ENCODE results near the gene DHRS12.

DHRS12 gene

DNA sequence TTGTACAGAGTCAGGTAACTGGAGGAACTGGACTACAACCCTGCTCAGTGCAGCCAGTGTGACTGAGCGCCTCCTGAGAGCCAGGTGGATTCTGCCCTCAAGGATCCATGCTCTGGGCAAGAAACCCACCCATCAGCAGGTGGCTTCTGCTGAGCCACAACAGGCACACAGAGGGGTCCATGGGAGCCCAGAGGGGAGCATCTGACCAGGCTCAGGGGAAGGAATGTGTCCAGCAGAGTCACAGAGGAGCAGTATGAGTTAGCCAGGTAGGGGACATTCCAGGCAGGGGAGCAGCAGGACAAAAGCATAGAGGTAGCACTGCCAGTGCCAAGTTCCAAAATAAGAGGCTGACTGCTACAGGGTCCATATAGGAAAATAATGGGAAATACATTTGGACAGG lies 19.9 kb downstream of the DHRS12 start:
- Histone ChIP-seq H2AK5ac (ENCODE audit: low read length, severe bottlenecking) (no peak overlapping the region), H3K18ac (ENCODE audit: low read depth in 1 of 2, low read length in 2 of 2) (no peak overlapping the region), H3K79me1 (replicated peaks; ENCODE audit: low read length, poor library complexity, severe bottlenecking) (no peaks in the 10 kb centered on the region), H3K4me1 (ENCODE audit: control insufficient read depth, insufficient read depth, low read depth, low read length) (peaks cover 1% of the 10 kb centered on the region), H3K4ac (ENCODE audit: low read depth in 1 of 2, low read length in 2 of 2) (no peak overlapping the region), H2BK15ac (ENCODE audit: low read depth, poor library complexity, severe bottlenecking) (no peak overlapping the region), H2AFZ (ENCODE audit: low read depth, low read length) (no peak overlapping the region), H3K9ac (ENCODE audit: low read length) (no peak overlapping the region), H2BK5ac (ENCODE audit: low read depth, low read length, poor library complexity, severe bottlenecking) (no peak overlapping the region), H3K4me2 (ENCODE audit: low read length, poor library complexity, severe bottlenecking) (no peak overlapping the region), H3K36me3 (ENCODE audit: control insufficient read depth in 1 of 2, insufficient read depth in 2 of 2, low read depth in 1 of 2, low read length in 2 of 2) (no peaks in the 10 kb centered on the region), H3K27ac (ENCODE audit: low read length, poor library complexity, severe bottlenecking) (no peak overlapping the region), H4K8ac (ENCODE audit: low read length) (no peak overlapping the region), H3K4me3 (ENCODE audit: insufficient read depth in 1 of 2, low read depth in 1 of 2, low read length in 2 of 2) (no peak overlapping the region), H2BK12ac (ENCODE audit: low read length in 2 of 2) (no peak overlapping the region), H2BK120ac (ENCODE audit: low read depth, low read length) (no peak overlapping the region), H3K27me3 (ENCODE audit: control insufficient read depth in 1 of 2, insufficient read depth in 1 of 2, low read length in 2 of 2) (no peaks in the 10 kb centered on the region), H3K14ac (ENCODE audit: low read length in 2 of 2) (no peak overlapping the region), H3K23ac (ENCODE audit: low read length in 2 of 2) (no peak overlapping the region), H4K91ac (ENCODE audit: low read length) (no peak overlapping the region), H3K9me3 (ENCODE audit: control insufficient read depth, low read length) (no peaks in the 10 kb centered on the region)
- no peak for DNase-seq
- WGBS = 96% methylated on average over 1 of the region's 1 CpG

DNA sequence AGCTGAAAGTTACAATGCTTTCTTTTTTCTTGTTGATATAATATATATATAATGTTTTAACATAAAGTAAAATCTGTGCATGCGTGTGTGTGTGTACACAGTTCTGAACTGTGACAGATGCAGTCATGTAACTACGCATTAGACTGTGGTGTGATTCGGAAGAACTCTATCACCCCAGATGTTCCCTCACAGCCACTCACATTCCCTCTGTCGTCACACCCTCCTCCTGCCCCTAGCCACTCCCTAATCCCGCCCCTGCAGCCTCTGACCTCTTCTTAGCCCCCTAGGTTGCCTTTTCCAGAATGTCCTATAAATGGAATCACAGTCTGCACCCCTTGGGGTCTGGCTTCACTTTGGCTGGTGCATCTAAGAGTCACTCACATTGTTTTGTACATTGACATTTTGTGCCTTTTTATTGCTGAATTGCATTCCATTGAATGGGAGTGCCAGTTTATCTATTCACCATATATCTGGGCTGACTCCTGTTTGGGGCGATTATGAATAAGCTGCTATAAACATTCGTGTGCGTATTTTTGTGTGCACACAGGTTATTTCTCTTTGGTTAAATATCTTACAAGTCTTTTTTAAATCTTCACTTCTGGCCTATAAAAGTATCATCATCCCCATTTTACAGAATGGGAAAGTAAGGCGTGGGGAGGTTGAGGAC lies 20.4 kb downstream of the DHRS12 start:
- DNase-seq = no peak
- Histone ChIP-seq H3K4me2 (ENCODE audit: low read length, poor library complexity, severe bottlenecking) (no peak overlapping the region), H4K91ac (ENCODE audit: low read length) (no peak overlapping the region)

DNA sequence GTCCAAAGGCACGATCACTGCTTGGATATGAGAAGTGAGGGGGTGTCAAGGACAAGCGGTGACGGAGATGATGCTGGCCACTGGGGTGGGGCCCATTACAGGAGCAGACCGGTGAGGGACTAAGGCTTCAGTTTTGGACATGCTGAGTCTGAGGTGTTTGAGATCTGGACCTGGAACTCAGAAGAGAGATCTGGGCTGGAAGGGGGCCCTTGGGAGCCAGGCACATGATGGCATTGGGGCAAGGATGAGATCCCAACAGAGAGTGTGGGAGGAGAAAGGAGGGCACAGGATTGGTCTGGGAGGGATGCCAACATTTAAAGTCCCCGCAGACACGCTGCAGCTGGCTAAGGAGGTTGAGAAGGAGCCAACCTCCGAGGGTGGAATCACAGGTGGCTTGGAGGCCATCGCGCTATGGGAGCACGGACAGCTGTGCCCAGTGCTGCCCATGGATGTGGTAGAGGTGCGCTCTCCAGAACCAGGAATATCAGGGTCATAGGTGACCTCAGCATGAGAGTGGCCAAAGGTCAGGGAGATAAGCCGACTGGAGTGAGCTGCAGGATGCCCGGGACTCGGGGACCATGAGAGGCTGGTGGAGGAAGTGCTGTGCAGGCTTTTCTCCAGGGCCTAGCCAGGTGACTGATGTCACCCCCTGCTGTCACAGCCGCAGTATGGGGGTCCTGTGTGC lies 21.8 kb downstream of the DHRS12 start:
- H3K27ac ChIP-seq (ENCODE audit: low read length, poor library complexity, severe bottlenecking) = no peak overlapping the region
- H3K23ac ChIP-seq (ENCODE audit: low read length in 2 of 2) = no peak overlapping the region
- H2BK5ac ChIP-seq (ENCODE audit: low read depth, low read length, poor library complexity, severe bottlenecking) = no peak overlapping the region
- no peaks in the 10 kb centered on the region for H3K9me3 ChIP-seq (ENCODE audit: control insufficient read depth, low read length)
- no peak overlapping the region for H3K14ac ChIP-seq (ENCODE audit: low read length in 2 of 2)
- no peak overlapping the region for H2AK5ac ChIP-seq (ENCODE audit: low read length, severe bottlenecking)
- H3K36me3 ChIP-seq (ENCODE audit: control insufficient read depth in 1 of 2, insufficient read depth in 2 of 2, low read depth in 1 of 2, low read length in 2 of 2) = no peaks in the 10 kb centered on the region
- no peak overlapping the region for H2AFZ ChIP-seq (ENCODE audit: low read depth, low read length)
- H2BK12ac ChIP-seq (ENCODE audit: low read length in 2 of 2) = no peak overlapping the region
- no peaks in the 10 kb centered on the region for H3K79me1 ChIP-seq (replicated peaks; ENCODE audit: low read length, poor library complexity, severe bottlenecking)
- no peak for DNase-seq
- H3K4me1 ChIP-seq (ENCODE audit: control insufficient read depth, insufficient read depth, low read depth, low read length) = no peaks in the 10 kb centered on the region
- no peak overlapping the region for H3K4me2 ChIP-seq (ENCODE audit: low read length, poor library complexity, severe bottlenecking)
- H4K8ac ChIP-seq (ENCODE audit: low read length) = no peak overlapping the region
- H2BK120ac ChIP-seq (ENCODE audit: low read depth, low read length) = no peak overlapping the region
- no peak overlapping the region for H2BK15ac ChIP-seq (ENCODE audit: low read depth, poor library complexity, severe bottlenecking)
- H3K4ac ChIP-seq (ENCODE audit: low read depth in 1 of 2, low read length in 2 of 2) = no peak overlapping the region
- peaks cover 0 to under 1% of the 10 kb centered on the region in 2 experiments for H3K27me3 ChIP-seq (ENCODE audit: control insufficient read depth in 1 of 2, insufficient read depth in 1 of 2, low read length in 2 of 2)
- no peak overlapping the region for H3K4me3 ChIP-seq (ENCODE audit: insufficient read depth in 1 of 2, low read depth in 1 of 2, low read length in 2 of 2)
- H4K91ac ChIP-seq (ENCODE audit: low read length) = no peak overlapping the region
- WGBS = 93% methylated on average over 15 of the region's 15 CpGs
- H3K18ac ChIP-seq (ENCODE audit: low read depth in 1 of 2, low read length in 2 of 2) = no peak overlapping the region
- H3K9ac ChIP-seq (ENCODE audit: low read length) = no peak overlapping the region

More for the DNA sequence above, 20.4 kb downstream of the DHRS12 start:
- H4K8ac ChIP-seq (ENCODE audit: low read length) = no peak overlapping the region
- 86% methylated on average over 7 of the region's 9 CpGs for WGBS
- no peak overlapping the region for H2BK120ac ChIP-seq (ENCODE audit: low read depth, low read length)
- no peak overlapping the region for H2BK15ac ChIP-seq (ENCODE audit: low read depth, poor library complexity, severe bottlenecking)
- no peak overlapping the region for H3K4me3 ChIP-seq (ENCODE audit: insufficient read depth in 1 of 2, low read depth in 1 of 2, low read length in 2 of 2)
- no peaks in the 10 kb centered on the region for H3K36me3 ChIP-seq (ENCODE audit: control insufficient read depth in 1 of 2, insufficient read depth in 2 of 2, low read depth in 1 of 2, low read length in 2 of 2)
- H3K27ac ChIP-seq (ENCODE audit: low read length, poor library complexity, severe bottlenecking) = no peak overlapping the region
- H3K27me3 ChIP-seq (ENCODE audit: control insufficient read depth in 1 of 2, insufficient read depth in 1 of 2, low read length in 2 of 2) = no peaks in the 10 kb centered on the region
- H3K79me1 ChIP-seq (replicated peaks; ENCODE audit: low read length, poor library complexity, severe bottlenecking) = no peaks in the 10 kb centered on the region
- no peak overlapping the region for H3K9ac ChIP-seq (ENCODE audit: low read length)
- no peak overlapping the region for H2AK5ac ChIP-seq (ENCODE audit: low read length, severe bottlenecking)
- no peak overlapping the region for H3K14ac ChIP-seq (ENCODE audit: low read length in 2 of 2)
- no peak overlapping the region for H2AFZ ChIP-seq (ENCODE audit: low read depth, low read length)
- H3K18ac ChIP-seq (ENCODE audit: low read depth in 1 of 2, low read length in 2 of 2) = no peak overlapping the region
- no peak overlapping the region for H3K4ac ChIP-seq (ENCODE audit: low read depth in 1 of 2, low read length in 2 of 2)
- H2BK5ac ChIP-seq (ENCODE audit: low read depth, low read length, poor library complexity, severe bottlenecking) = no peak overlapping the region
- H3K23ac ChIP-seq (ENCODE audit: low read length in 2 of 2) = no peak overlapping the region
- H3K4me1 ChIP-seq (ENCODE audit: control insufficient read depth, insufficient read depth, low read depth, low read length) = peaks cover 1% of the 10 kb centered on the region
- H2BK12ac ChIP-seq (ENCODE audit: low read length in 2 of 2) = no peak overlapping the region
- H3K9me3 ChIP-seq (ENCODE audit: control insufficient read depth, low read length) = no peaks in the 10 kb centered on the region

DNA sequence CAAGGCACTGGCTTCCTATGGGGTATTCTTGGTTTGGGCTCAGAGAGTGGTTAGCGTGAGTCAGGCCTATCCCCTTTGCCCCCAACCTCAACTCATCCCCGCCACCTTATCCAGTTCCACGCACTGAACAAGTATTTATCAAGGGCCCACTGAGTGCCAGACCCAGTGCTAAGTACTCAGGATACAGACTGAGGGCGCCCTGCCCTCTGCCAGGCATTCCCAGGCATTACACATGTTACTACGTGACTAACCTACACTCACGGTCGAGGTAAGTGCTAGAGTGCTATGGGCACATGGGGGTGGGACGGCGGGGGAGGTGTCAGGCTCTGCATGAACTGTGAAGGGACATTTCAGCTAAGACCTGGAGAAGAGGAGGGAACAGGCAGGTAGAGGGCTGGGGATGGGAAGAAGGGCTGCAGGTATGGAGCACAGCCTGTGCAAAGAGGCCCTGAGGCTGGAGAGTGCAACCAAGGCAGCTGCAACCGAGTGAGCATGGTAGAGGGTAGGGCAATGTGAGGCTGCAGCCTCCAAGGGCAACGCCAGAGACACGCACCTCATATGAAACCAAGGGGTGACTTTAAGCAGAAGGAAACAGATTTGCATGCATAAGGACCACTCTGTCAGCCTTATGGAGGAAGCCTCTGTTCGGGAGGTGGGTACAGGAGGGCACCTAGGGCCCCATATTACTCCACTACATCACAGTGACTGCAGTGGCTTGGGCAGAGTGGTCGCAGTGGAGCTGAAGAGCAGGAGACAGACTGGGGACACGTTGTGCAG lies 22.5 kb downstream of the DHRS12 start:
- no peak overlapping the region for H3K4ac ChIP-seq (ENCODE audit: low read depth in 1 of 2, low read length in 2 of 2)
- no peak overlapping the region for H2AFZ ChIP-seq (ENCODE audit: low read depth, low read length)
- H3K4me1 ChIP-seq (ENCODE audit: control insufficient read depth, insufficient read depth, low read depth, low read length) = no peaks in the 10 kb centered on the region
- H3K9ac ChIP-seq (ENCODE audit: low read length) = no peak overlapping the region
- no peak overlapping the region for H3K14ac ChIP-seq (ENCODE audit: low read length in 2 of 2)
- DNase-seq = peak; percentile 45
- no peak overlapping the region for H4K8ac ChIP-seq (ENCODE audit: low read length)
- H3K4me3 ChIP-seq (ENCODE audit: insufficient read depth in 1 of 2, low read depth in 1 of 2, low read length in 2 of 2) = no peak overlapping the region
- no peak overlapping the region for H2BK120ac ChIP-seq (ENCODE audit: low read depth, low read length)
- WGBS = 75% methylated on average over 14 of the region's 15 CpGs
- no peaks in the 10 kb centered on the region for H3K9me3 ChIP-seq (ENCODE audit: control insufficient read depth, low read length)
- no peak overlapping the region for H3K18ac ChIP-seq (ENCODE audit: low read depth in 1 of 2, low read length in 2 of 2)
- no peak overlapping the region for H2BK5ac ChIP-seq (ENCODE audit: low read depth, low read length, poor library complexity, severe bottlenecking)
- H4K91ac ChIP-seq (ENCODE audit: low read length) = no peak overlapping the region
- no peak overlapping the region for H3K27ac ChIP-seq (ENCODE audit: low read length, poor library complexity, severe bottlenecking)
- H3K23ac ChIP-seq (ENCODE audit: low read length in 2 of 2) = no peak overlapping the region
- peaks cover 0 to 8% of the 10 kb centered on the region in 2 experiments for H3K27me3 ChIP-seq (ENCODE audit: control insufficient read depth in 1 of 2, insufficient read depth in 1 of 2, low read length in 2 of 2)
- no peak overlapping the region for H2BK12ac ChIP-seq (ENCODE audit: low read length in 2 of 2)
- H3K36me3 ChIP-seq (ENCODE audit: control insufficient read depth in 1 of 2, insufficient read depth in 2 of 2, low read depth in 1 of 2, low read length in 2 of 2) = no peaks in the 10 kb centered on the region
- no peak overlapping the region for H2AK5ac ChIP-seq (ENCODE audit: low read length, severe bottlenecking)
- no peak overlapping the region for H2BK15ac ChIP-seq (ENCODE audit: low read depth, poor library complexity, severe bottlenecking)
- no peaks in the 10 kb centered on the region for H3K79me1 ChIP-seq (replicated peaks; ENCODE audit: low read length, poor library complexity, severe bottlenecking)
- no peak overlapping the region for H3K4me2 ChIP-seq (ENCODE audit: low read length, poor library complexity, severe bottlenecking)

Measured in mesenchymal stem cell (in vitro differentiated cells and primary cell).